Measurements from ENCODE around the gene HERC5.

Gene HERC5

GRCh38 chr4:88533088-88533790 is 76.3 kb downstream of the HERC5 start:
- no peak for DNase-seq
- Histone ChIP-seq H3K4me2 (ENCODE audit: low read depth, low read length) (no peak overlapping the region), H3K4me1 (ENCODE audit: low read length) (peaks cover 4% of the 10 kb centered on the region), H3K9ac (ENCODE audit: low read length) (no peak overlapping the region), H3K4me3 (ENCODE audit: low read length) (no peak overlapping the region), H3F3A (ENCODE audit: insufficient read depth, low read length) (peaks cover 3% of the 10 kb centered on the region; the same call in 1 of the 2 replicates), H3K36me3 (replicated peaks; ENCODE audit: insufficient read depth, low read length) (no peaks in the 10 kb centered on the region), H3K9me2 (replicated peaks; ENCODE audit: insufficient read depth, low read length) (no peaks in the 10 kb centered on the region), H3K27me3 (replicated peaks; ENCODE audit: insufficient read depth, low read length) (no peaks in the 10 kb centered on the region), H2AFZ (ENCODE audit: low read length) (no peak overlapping the region), H3K9me3 (replicated peaks; ENCODE audit: insufficient read depth, low read length) (no peaks in the 10 kb centered on the region), H3K79me2 (ENCODE audit: low read length) (no peaks in the 10 kb centered on the region), H4K20me1 (ENCODE audit: insufficient read depth, low read length) (no peaks in the 10 kb centered on the region), H3K27ac (ENCODE audit: low read length) (no peak overlapping the region)
- TF ChIP-seq CTCF (IDR thresholded peaks at IDR 0.05; ENCODE audit: low read length) (no peak), EZH2 (optimal IDR thresholded peaks at IDR 0.05; ENCODE audit: low read depth, low read length) (no peak), EZH2phosphoT487 (IDR thresholded peaks at IDR 0.05; ENCODE audit: low read length) (no peak)

- H3K79me2 ChIP-seq (ENCODE audit: low read length): no peaks in the 10 kb centered on the region
- TF ChIP-seq EZH2phosphoT487 (IDR thresholded peaks at IDR 0.05; ENCODE audit: low read length) (no peak), CTCF (IDR thresholded peaks at IDR 0.05; ENCODE audit: low read length) (no peak), EZH2 (optimal IDR thresholded peaks at IDR 0.05; ENCODE audit: low read depth, low read length) (no peak)
- no peaks in the 10 kb centered on the region for H3K27me3 ChIP-seq (replicated peaks; ENCODE audit: insufficient read depth, low read length)
- H2AFZ ChIP-seq (ENCODE audit: low read length): no peak overlapping the region
- H3K4me1 ChIP-seq (ENCODE audit: low read length): no peaks in the 10 kb centered on the region
- no peak for DNase-seq
- H4K20me1 ChIP-seq (ENCODE audit: insufficient read depth, low read length): no peaks in the 10 kb centered on the region
- H3K4me3 ChIP-seq (ENCODE audit: low read length): no peak overlapping the region
- no peaks in the 10 kb centered on the region for H3K36me3 ChIP-seq (replicated peaks; ENCODE audit: insufficient read depth, low read length)
- no peaks in the 10 kb centered on the region for H3F3A ChIP-seq (ENCODE audit: insufficient read depth, low read length)
- H3K4me2 ChIP-seq (ENCODE audit: low read depth, low read length): no peak overlapping the region
- H3K9me2 ChIP-seq (replicated peaks; ENCODE audit: insufficient read depth, low read length): no peaks in the 10 kb centered on the region
- no peaks in the 10 kb centered on the region for H3K9me3 ChIP-seq (replicated peaks; ENCODE audit: insufficient read depth, low read length)
- no peak overlapping the region for H3K27ac ChIP-seq (ENCODE audit: low read length)
- H3K9ac ChIP-seq (ENCODE audit: low read length): no peak overlapping the region
Observed at GRCh38 chr4:88533937-88534750, 77.2 kb downstream of the HERC5 start.

- no peaks in the 10 kb centered on the region for H3K36me3 ChIP-seq (replicated peaks; ENCODE audit: insufficient read depth, low read length)
- no peaks in the 10 kb centered on the region for H3F3A ChIP-seq (ENCODE audit: insufficient read depth, low read length)
- H3K9me3 ChIP-seq (replicated peaks; ENCODE audit: insufficient read depth, low read length): no peaks in the 10 kb centered on the region
- H2AFZ ChIP-seq (ENCODE audit: low read length): no peak overlapping the region
- no peaks in the 10 kb centered on the region for H3K27me3 ChIP-seq (replicated peaks; ENCODE audit: insufficient read depth, low read length)
- no peak for DNase-seq
- TF ChIP-seq EZH2phosphoT487 (IDR thresholded peaks at IDR 0.05; ENCODE audit: low read length): no peak
- TF ChIP-seq CTCF (IDR thresholded peaks at IDR 0.05; ENCODE audit: low read length): no peak
- no peak for TF ChIP-seq EZH2 (optimal IDR thresholded peaks at IDR 0.05; ENCODE audit: low read depth, low read length)
- H3K4me2 ChIP-seq (ENCODE audit: low read depth, low read length): no peak overlapping the region
- no peaks in the 10 kb centered on the region for H3K4me1 ChIP-seq (ENCODE audit: low read length)
- no peak overlapping the region for H3K9ac ChIP-seq (ENCODE audit: low read length)
- H3K4me3 ChIP-seq (ENCODE audit: low read length): no peak overlapping the region
- no peaks in the 10 kb centered on the region for H3K79me2 ChIP-seq (ENCODE audit: low read length)
- no peak overlapping the region for H3K27ac ChIP-seq (ENCODE audit: low read length)
- H3K9me2 ChIP-seq (replicated peaks; ENCODE audit: insufficient read depth, low read length): no peaks in the 10 kb centered on the region
- no peaks in the 10 kb centered on the region for H4K20me1 ChIP-seq (ENCODE audit: insufficient read depth, low read length)
Observed at GRCh38 chr4:88535090-88535755, 78.3 kb downstream of the HERC5 start.
